Measurements from ENCODE around the gene AMIGO3. TPM values are rescaled to one million over a fixed set of nuclear protein-coding genes. Genes with fewer than 3 reads are reported as not detected.
"Not testable (repeated sequence)": the region's sequence is repeated elsewhere in the genome, so short reads cannot be mapped to it uniquely, and the experiment has no call there.

AMIGO3 gene
- total RNA-seq, 3 donors from 2014 or later (not counting 1 experiment from before 2014, with no cell fraction given): 1.3 to 1.9 TPM; not detected in 1

- ATAC-seq: peak in 1 of 3 donors; percentile 7
- Mint-ChIP-seq H3K4me1 (peaks cover 22 to 26% of the 10 kb centered on the region in 2 donors), H3K4me3 (peak overlapping the region; percentile 35)
Measured at GRCh38 chr3:49685846-49686245, 33.6 kb downstream of the AMIGO3 start.

GRCh38 chr3:49685103-49685502 lies 34.4 kb downstream of the AMIGO3 start:
- Mint-ChIP-seq H3K4me1 (peaks cover 19 to 24% of the 10 kb centered on the region in 2 donors), H3K4me3 (peak overlapping the region; percentile 9)
- DNase-seq; ATAC-seq; H3K27ac Mint-ChIP-seq; H3K27me3 Mint-ChIP-seq (ENCODE audit: low read depth in 2 of 2); H3K27me3 ChIP-seq (ENCODE audit: control insufficient read depth, insufficient read depth, low read length); H3K4me3 ChIP-seq (ENCODE audit: low read length); H3K36me3 Mint-ChIP-seq; H3K9me3 Mint-ChIP-seq; intact Hi-C loops (cut with micrococcal nuclease); H3K9me3 ChIP-seq (ENCODE audit: control insufficient read depth, insufficient read depth, low read length); H3K27ac ChIP-seq (ENCODE audit: low read length): not testable (repeated sequence)
- peaks cover 34% of the 10 kb centered on the region for H3K36me3 ChIP-seq (ENCODE audit: control insufficient read depth, insufficient read depth, low read length)
- WGBS (ENCODE audit: insufficient coverage): 97% methylated on average over 2 of the region's 10 CpGs
- H3K4me1 ChIP-seq (ENCODE audit: control insufficient read depth, insufficient read depth, low read length): peaks cover 30% of the 10 kb centered on the region

More at GRCh38 chr3:49685846-49686245, 33.6 kb downstream of the AMIGO3 start:
- 31% methylated on average over 33 of the region's 36 CpGs for WGBS (ENCODE audit: insufficient coverage)
- H3K9me3 ChIP-seq (ENCODE audit: control insufficient read depth, insufficient read depth, low read length); H3K27ac Mint-ChIP-seq; H3K27ac ChIP-seq (ENCODE audit: low read length); H3K27me3 ChIP-seq (ENCODE audit: control insufficient read depth, insufficient read depth, low read length); intact Hi-C loops (cut with micrococcal nuclease); DNase-seq; H3K4me3 ChIP-seq (ENCODE audit: low read length); H3K36me3 Mint-ChIP-seq; H3K27me3 Mint-ChIP-seq (ENCODE audit: low read depth in 2 of 2); H3K9me3 Mint-ChIP-seq: not testable (repeated sequence)
- Histone ChIP-seq H3K36me3 (ENCODE audit: control insufficient read depth, insufficient read depth, low read length) (peaks cover 26% of the 10 kb centered on the region), H3K4me1 (ENCODE audit: control insufficient read depth, insufficient read depth, low read length) (peaks cover 38% of the 10 kb centered on the region)

- intact Hi-C loops (cut with micrococcal nuclease); H3K9me3 Mint-ChIP-seq; H3K27ac ChIP-seq (ENCODE audit: low read length); DNase-seq; H3K27me3 ChIP-seq (ENCODE audit: control insufficient read depth, insufficient read depth, low read length); H3K9me3 ChIP-seq (ENCODE audit: control insufficient read depth, insufficient read depth, low read length); H3K27me3 Mint-ChIP-seq (ENCODE audit: low read depth in 2 of 2); H3K27ac Mint-ChIP-seq; H3K4me3 ChIP-seq (ENCODE audit: low read length); ATAC-seq; H3K4me3 Mint-ChIP-seq; H3K36me3 Mint-ChIP-seq: not testable (repeated sequence)
- WGBS (ENCODE audit: insufficient coverage): 100% methylated on average over 2 of the region's 2 CpGs
- peaks cover 40% of the 10 kb centered on the region for H3K36me3 ChIP-seq (ENCODE audit: control insufficient read depth, insufficient read depth, low read length)
- H3K4me1 ChIP-seq (ENCODE audit: control insufficient read depth, insufficient read depth, low read length): peaks cover 24% of the 10 kb centered on the region
- H3K4me1 Mint-ChIP-seq: peaks cover 18 to 21% of the 10 kb centered on the region in 2 donors
Measured at GRCh38 chr3:49684453-49684852, 35.0 kb downstream of the AMIGO3 start.

- no peak overlapping the region for H3K27ac ChIP-seq (ENCODE audit: low read length)
- DNase-seq (no peak), ATAC-seq (no peak)
- Mint-ChIP-seq H3K27me3 (ENCODE audit: low read depth in 2 of 2) (no peaks in the 10 kb centered on the region), H3K9me3 (no peaks in the 10 kb centered on the region), H3K27ac (no peak overlapping the region), H3K4me3 (no peak overlapping the region), H3K4me1 (peaks cover 6 to 9% of the 10 kb centered on the region in 2 donors), H3K36me3 (peaks cover 8% of the 10 kb centered on the region)
- 100% methylated on average over 6 of the region's 6 CpGs for WGBS (ENCODE audit: insufficient coverage)
- intact Hi-C loops (cut with micrococcal nuclease): no loop called here
- H3K4me3 ChIP-seq (ENCODE audit: low read length): no peak overlapping the region
- H3K9me3 ChIP-seq (ENCODE audit: control insufficient read depth, insufficient read depth, low read length): no peaks in the 10 kb centered on the region
- peaks cover 15% of the 10 kb centered on the region for H3K4me1 ChIP-seq (ENCODE audit: control insufficient read depth, insufficient read depth, low read length)
- H3K36me3 ChIP-seq (ENCODE audit: control insufficient read depth, insufficient read depth, low read length): peaks cover 53% of the 10 kb centered on the region
- H3K27me3 ChIP-seq (ENCODE audit: control insufficient read depth, insufficient read depth, low read length): peaks cover 2% of the 10 kb centered on the region
- TF ChIP-seq CTCF (IDR thresholded peaks at IDR 0.05): no peak
Measured at GRCh38 chr3:49683162-49683561, 36.3 kb downstream of the AMIGO3 start.

GRCh38 chr3:49681543-49681942 lies 37.9 kb downstream of the AMIGO3 start:
- peaks cover 69% of the 10 kb centered on the region for H3K36me3 ChIP-seq (ENCODE audit: control insufficient read depth, insufficient read depth, low read length)
- H3K4me1 Mint-ChIP-seq: peaks cover 6 to 9% of the 10 kb centered on the region in 2 donors
- ATAC-seq (no peak), DNase-seq (no peak)
- no peak overlapping the region for H3K4me3 ChIP-seq (ENCODE audit: low read length)
- H3K4me1 ChIP-seq (ENCODE audit: control insufficient read depth, insufficient read depth, low read length): peaks cover 9% of the 10 kb centered on the region
- no peak overlapping the region for H3K4me3 Mint-ChIP-seq
- H3K27ac Mint-ChIP-seq: no peak overlapping the region
- H3K27ac ChIP-seq (ENCODE audit: low read length): no peak overlapping the region
- H3K36me3 Mint-ChIP-seq: peaks cover 8% of the 10 kb centered on the region
- H3K27me3 ChIP-seq (ENCODE audit: control insufficient read depth, insufficient read depth, low read length): peaks cover 2% of the 10 kb centered on the region
- no peak for TF ChIP-seq CTCF (IDR thresholded peaks at IDR 0.05)
- no peaks in the 10 kb centered on the region for H3K27me3 Mint-ChIP-seq (ENCODE audit: low read depth in 2 of 2)
- WGBS (ENCODE audit: insufficient coverage): 94% methylated on average over 4 of the region's 4 CpGs
- H3K9me3 Mint-ChIP-seq: no peaks in the 10 kb centered on the region
- no peaks in the 10 kb centered on the region for H3K9me3 ChIP-seq (ENCODE audit: control insufficient read depth, insufficient read depth, low read length)
- intact Hi-C loops (cut with micrococcal nuclease): no loop called here
